B cell (primary cell): ENCODE measurements around the gene CCDC136. TPM values are rescaled to one million over a fixed set of nuclear protein-coding genes. Genes with fewer than 3 reads are reported as not detected.

Experiments used
- ATAC-seq: fragments of 200-7000 bp; cut with Tn5 transposase; one replicate; pipeline ENCODE4 v1.10.0; 2021; ENCODE audit warnings: low read depth, mild to moderate bottlenecking, moderate number of reproducible peaks, moderate library complexity
- CTCF ChIA-PET: fragments of 350-600 bp; sonication (Branson Sonifier 250); formaldehyde crosslinking; loops from one replicate; lab custom pipeline; 2021; ENCODE audit warnings: antibody characterized with exemption, inconsistent platforms; lab: Charles Lee
- POLR2A ChIA-PET: fragments of 350-600 bp; sonication (Branson Sonifier 250); formaldehyde crosslinking; loops from one replicate; lab custom pipeline; 2021; ENCODE audit warnings: antibody characterized with exemption; lab: Charles Lee
- DNase-seq: peaks from one replicate; pipeline ENCODE4 v3.0.0; 2013
- H2AFZ ChIP-seq: 2 replicates; pipeline ENCODE4 v1.6.1; 2012; ENCODE audit warnings: mild to moderate bottlenecking, low read depth, low read length; ENCODE audit not compliant: insufficient read depth, poor library complexity, severe bottlenecking
- H3K27ac ChIP-seq, 2 donors: 1 replicate in 1 of 2; 2 replicates in 1 of 2; pipeline ENCODE4 v1.5.1; 2012 to 2013; ENCODE audit warnings: low read length in 2 of 2, mild to moderate bottlenecking in 2 of 2, moderate library complexity in 1 of 2
- H3K27me3 ChIP-seq, 4 experiments: fragments of 200-600 bp in 1 of 4; sonication (generic) in 1 of 4; replicated peaks in 1 of 4; 1 replicate in 2 of 4; 2 replicates in 2 of 4; pipeline versions ENCODE4 v1.6.1 to v1.7.0; 2013 to 2016; ENCODE audit warnings: low read length in 3 of 4, mild to moderate bottlenecking in 2 of 4, mixed read lengths in 1 of 4, moderate library complexity in 1 of 4; ENCODE audit not compliant: insufficient read depth in 4 of 4, control insufficient read depth in 3 of 4; ENCODE audit errors: control extremely low read depth in 1 of 4
- H3K36me3 ChIP-seq, 2 experiments: replicated peaks in 1 of 2; 1 replicate in 1 of 2; 2 replicates in 1 of 2; pipeline versions ENCODE4 v1.6.1 to v1.7.1; 2013; ENCODE audit warnings: low read length in 1 of 2; ENCODE audit not compliant: insufficient read depth in 2 of 2, control insufficient read depth in 1 of 2; ENCODE audit errors: control extremely low read depth in 1 of 2, extremely low read depth in 1 of 2
- H3K4me1 ChIP-seq, 2 donors: fragments of 200-600 bp in 1 of 2; sonication (generic) in 1 of 2; 1 replicate in 1 of 2; 2 replicates in 1 of 2; pipeline versions ENCODE4 v1.5.1 to v1.6.1; 2013 to 2017; ENCODE audit warnings: low read length in 2 of 2; ENCODE audit not compliant: control insufficient read depth in 2 of 2, insufficient read depth in 2 of 2
- H3K4me2 ChIP-seq: replicated peaks from 2 replicates; pipeline ENCODE3; 2012; ENCODE audit warnings: mild to moderate bottlenecking, low read depth, low read length; ENCODE audit not compliant: poor library complexity, severe bottlenecking
- H3K4me3 ChIP-seq, 5 experiments: fragments of 200-600 bp in 1 of 5; sonication (generic) in 1 of 5; 1 replicate in 3 of 5; 2 replicates in 2 of 5; pipeline versions ENCODE4 v1.5.1 to v1.7.0; 2011 to 2016; ENCODE audit warnings: low read length in 4 of 5, mild to moderate bottlenecking in 4 of 5, low read depth in 2 of 5, control low read depth in 1 of 5, moderate library complexity in 1 of 5; ENCODE audit not compliant: insufficient read depth in 1 of 5; ENCODE audit errors: control extremely low read depth in 1 of 5, extremely low read depth in 1 of 5
- H3K79me2 ChIP-seq: fragments of 200-600 bp; sonication (generic); one replicate; pipeline ENCODE4 v1.6.0; 2016; ENCODE audit warnings: low read length; ENCODE audit not compliant: control insufficient read depth, insufficient read depth
- H3K9ac ChIP-seq: fragments of 200-600 bp; sonication (generic); 2 replicates; pipeline ENCODE4 v1.6.1; 2017; ENCODE audit warnings: mild to moderate bottlenecking, low read length, moderate library complexity
- H3K9me3 ChIP-seq, 3 donors: one replicate each; pipeline versions ENCODE4 v1.6.1 to v1.7.1; 2013; ENCODE audit warnings: low read length in 2 of 3; ENCODE audit not compliant: control insufficient read depth in 2 of 3, insufficient read depth in 1 of 3; ENCODE audit errors: control extremely low read depth in 1 of 3
- H4K20me1 ChIP-seq: 2 replicates; pipeline ENCODE4 v1.6.0; 2012; ENCODE audit warnings: mild to moderate bottlenecking, low read length; ENCODE audit not compliant: insufficient read depth, control insufficient read depth, poor library complexity, severe bottlenecking
- H3K27ac Mint-ChIP-seq: one replicate; pipeline ENCODE4 v1.8.0; 2021; ENCODE audit warnings: mixed read lengths
- H3K27me3 Mint-ChIP-seq: one replicate; pipeline ENCODE4 v1.8.0; 2021; ENCODE audit warnings: mixed read lengths
- H3K4me1 Mint-ChIP-seq: one replicate; pipeline ENCODE4 v1.8.0; 2021; ENCODE audit warnings: mixed read lengths
- H3K4me3 Mint-ChIP-seq: one replicate; pipeline ENCODE4 v1.8.0; 2021; ENCODE audit warnings: mixed read lengths
- H3K9me3 Mint-ChIP-seq: one replicate; pipeline ENCODE4 v1.8.0; 2022; ENCODE audit warnings: mixed read lengths; ENCODE audit not compliant: insufficient read depth
- CTCF ChIP-seq: fragments of 200-600 bp; IDR thresholded peaks from one replicate; pipeline ENCODE4 v1.8.0; 2022; ENCODE audit warnings: antibody characterized with exemption, mild to moderate bottlenecking
- EZH2 ChIP-seq: IDR thresholded peaks from 2 replicates; pipeline ENCODE4 v1.6.1; 2012; ENCODE audit warnings: borderline replicate concordance, low read depth, mild to moderate bottlenecking, moderate library complexity, low read length; ENCODE audit not compliant: insufficient read depth, poor library complexity, severe bottlenecking
- WGBS: methylation state at CpG from one replicate; pipeline ENCODE4 v1.1.5; 2013; ENCODE audit warnings: missing lambda C conversion rate; ENCODE audit not compliant: insufficient coverage; 5-methylcytosine and 5-hydroxymethylcytosine counted together
- intact Hi-C: fragments of 100-400 bp; cut with micrococcal nuclease; formaldehyde crosslinking; loops from one replicate; pipeline ENCODE4 v1.10.0; 2022
- polyA plus RNA-seq: library from polyadenylated mRNA; depleted of rRNA; stranded (reverse); fragments of >200 nt; gene quantifications from 2 replicates; pipeline ENCODE4 v1.2.3, GENCODE V29; 2012
- total RNA-seq, 2 donors: library from RNA; stranded (reverse); fragments of 120-200 nt in 1 of 2; gene quantifications; 1 replicate in 1 of 2; 2 replicates in 1 of 2; pipeline versions ENCODE4 v1.2.3 to v1.2.4, GENCODE V29; 2013 to 2022

The CCDC136 gene
- total and polyA plus RNA-seq, 2 donors (not counting 1 experiment from before 2014, with no cell fraction given): 2.2 to 13.9 TPM

GRCh38 chr7:128759242-128759641 is 32.5 kb upstream of the CCDC136 start:
- H2AFZ ChIP-seq: no peak overlapping the region
- H3K9ac ChIP-seq: no peak overlapping the region
- POLR2A ChIA-PET: no interaction called here
- no peak for DNase-seq
- no peaks in the 10 kb centered on the region for H3K9me3 ChIP-seq
- H3K79me2 ChIP-seq: no peaks in the 10 kb centered on the region
- Mint-ChIP-seq H3K4me1 (no peaks in the 10 kb centered on the region), H3K4me3 (no peak overlapping the region), H3K27me3 (no peaks in the 10 kb centered on the region), H3K9me3 (no peaks in the 10 kb centered on the region), H3K27ac (no peak overlapping the region)
- no peak for TF ChIP-seq EZH2
- TF ChIP-seq CTCF: no peak
- intact Hi-C loops: no loop called here
- no peaks in the 10 kb centered on the region for H3K27me3 ChIP-seq
- H3K27ac ChIP-seq: no peak overlapping the region
- no peak for ATAC-seq
- CTCF ChIA-PET: interaction anchor here (0.6 kb wide), 1 partner anchor 75 kb away, joined by 3 read pairs; no protein-coding TSS in a partner anchor
- H3K36me3 ChIP-seq: peaks cover 6 to 64% of the 10 kb centered on the region in 2 experiments
- no peak overlapping the region for H3K4me2 ChIP-seq
- H3K4me3 ChIP-seq: no peak overlapping the region
- no peaks in the 10 kb centered on the region for H4K20me1 ChIP-seq
- no peaks in the 10 kb centered on the region for H3K4me1 ChIP-seq

- Histone ChIP-seq H4K20me1 (no peaks in the 10 kb centered on the region), H3K4me1 (no peaks in the 10 kb centered on the region), H3K9me3 (no peaks in the 10 kb centered on the region), H3K27me3 (no peaks in the 10 kb centered on the region), H2AFZ (no peak overlapping the region), H3K79me2 (no peaks in the 10 kb centered on the region), H3K4me3 (no peak overlapping the region), H3K9ac (no peak overlapping the region), H3K36me3 (peaks cover 12 to 55% of the 10 kb centered on the region in 2 experiments), H3K4me2 (no peak overlapping the region), H3K27ac (no peak overlapping the region)
- H3K27me3 Mint-ChIP-seq: no peaks in the 10 kb centered on the region
- WGBS: no CpG with 5 or more reads among the region's 3 CpGs
- H3K9me3 Mint-ChIP-seq: no peaks in the 10 kb centered on the region
- H3K4me3 Mint-ChIP-seq: no peak overlapping the region
- no peak for ATAC-seq
- ChIA-PET POLR2A (no interaction called here), CTCF (no interaction called here)
- DNase-seq: no peak
- no peak for TF ChIP-seq EZH2
- TF ChIP-seq CTCF: no peak
- intact Hi-C loops: loop anchor here (1.0 kb wide), 1 partner anchor 30 kb away; no protein-coding TSS in a partner anchor
- H3K4me1 Mint-ChIP-seq: no peaks in the 10 kb centered on the region
- H3K27ac Mint-ChIP-seq: no peak overlapping the region
These were observed 28.2 kb upstream of the CCDC136 start for GRCh38 chr7:128763541-128763940.
